Loucy (cell line): ENCODE results near the gene DHDDS.

Source experiments
- H2AFZ ChIP-seq: fragments of 200-600 bp; sonication (generic); 2 replicates; pipeline ENCODE4 v1.6.0; 2016; ENCODE audit warnings: antibody characterized with exemption, mild to moderate bottlenecking, low read length, moderate library complexity
- H3F3A ChIP-seq: fragments of 200-600 bp; 2 replicates; pipeline ENCODE4 v1.6.0; 2016; ENCODE audit warnings: antibody characterized with exemption, low read depth, mild to moderate bottlenecking
- H3K27me3 ChIP-seq: fragments of 200-600 bp; sonication (generic); 2 replicates; pipeline ENCODE4 v1.6.1; 2014; ENCODE audit warnings: low read length, mild to moderate bottlenecking; ENCODE audit not compliant: insufficient read depth, poor library complexity, severe bottlenecking
- H3K36me3 ChIP-seq: fragments of 200-600 bp; sonication (generic); 2 replicates; pipeline ENCODE4 v1.6.1; 2016; ENCODE audit warnings: low read length; ENCODE audit not compliant: insufficient read depth
- H3K4me1 ChIP-seq: fragments of 200-600 bp; sonication (generic); 2 replicates; pipeline ENCODE4 v1.5.1; 2014; ENCODE audit warnings: low read length, mild to moderate bottlenecking; ENCODE audit not compliant: insufficient read depth, poor library complexity, severe bottlenecking
- H3K4me2 ChIP-seq: fragments of 200-600 bp; sonication (generic); 2 replicates; pipeline ENCODE4 v1.6.0; 2014; ENCODE audit warnings: antibody characterized with exemption, low read length, low read depth, mild to moderate bottlenecking; ENCODE audit not compliant: poor library complexity, severe bottlenecking
- H3K4me3 ChIP-seq: fragments of 200-600 bp; sonication (generic); 2 replicates; pipeline ENCODE4 v1.5.1; 2014; ENCODE audit warnings: low read length, mild to moderate bottlenecking, mixed read lengths; ENCODE audit not compliant: poor library complexity, severe bottlenecking
- H3K79me2 ChIP-seq: fragments of 200-600 bp; sonication (generic); 2 replicates; pipeline ENCODE4 v1.6.1; 2014; ENCODE audit warnings: low read length; ENCODE audit not compliant: insufficient read depth
- H3K9ac ChIP-seq: fragments of 200-600 bp; sonication (generic); 2 replicates; pipeline ENCODE4 v1.6.0; 2014; ENCODE audit warnings: mild to moderate bottlenecking, low read depth, low read length, moderate library complexity; ENCODE audit not compliant: poor library complexity, severe bottlenecking
- H3K9me2 ChIP-seq: fragments of 200-600 bp; sonication (generic); replicated peaks from 2 replicates; pipeline ENCODE4 v1.6.1; 2016; ENCODE audit warnings: low read depth, low read length, mixed read lengths
- H3K9me3 ChIP-seq: fragments of 200-600 bp; sonication (generic); 2 replicates; pipeline ENCODE4 v1.6.1; 2014; ENCODE audit warnings: mild to moderate bottlenecking, antibody characterized with exemption, low read length, low read depth; ENCODE audit not compliant: insufficient read depth
- H4K20me1 ChIP-seq: fragments of 200-600 bp; sonication (generic); 2 replicates; pipeline ENCODE4 v1.6.0; 2014; ENCODE audit warnings: antibody characterized with exemption, low read length, mild to moderate bottlenecking; ENCODE audit not compliant: insufficient read depth, poor library complexity, severe bottlenecking
- EZH2phosphoT487 ChIP-seq: fragments of 200-600 bp; IDR thresholded peaks from 2 replicates; pipeline ENCODE4 v1.6.1; 2018; ENCODE audit warnings: antibody characterized with exemption, mild to moderate bottlenecking, moderate library complexity, borderline replicate concordance
- TF ChIP-seq, protein P1 (sequence below): fragments of 200-600 bp; sonication (generic); conservative IDR thresholded peaks from 2 replicates; pipeline ENCODE4 v1.5.1; 2014; ENCODE audit warnings: mild to moderate bottlenecking, antibody characterized with exemption, low read length

DHDDS gene

DNA sequence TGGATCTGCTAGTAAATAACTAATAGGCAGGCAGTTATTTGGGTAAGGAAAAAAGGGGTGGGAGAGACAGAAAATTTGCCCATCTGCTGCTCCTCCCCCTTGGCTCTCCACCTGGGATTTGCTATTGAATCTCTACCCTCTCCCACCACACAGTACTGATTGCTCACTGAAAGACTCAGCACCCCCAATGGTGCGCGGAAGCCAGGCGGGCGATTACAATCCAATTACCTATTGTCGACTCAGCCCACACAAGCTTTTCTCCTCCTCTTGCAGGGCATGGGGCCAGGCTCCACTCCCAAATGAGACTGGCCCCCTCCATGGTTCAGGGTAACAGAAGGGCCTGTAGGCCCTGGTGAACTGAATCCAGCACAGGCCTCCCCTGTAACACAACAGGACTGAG is 37.4 kb downstream of the DHDDS start:
- Histone ChIP-seq H4K20me1 (peaks cover 21% of the 10 kb centered on the region), H3K9ac (peak overlapping the region; percentile 100), H2AFZ (no peak overlapping the region), H3K4me1 (peaks cover 32% of the 10 kb centered on the region), H3F3A (no peaks in the 10 kb centered on the region; the same call in 1 of the 2 replicates), H3K4me2 (peak overlapping the region; percentile 91), H3K79me2 (peaks cover 34% of the 10 kb centered on the region), H3K36me3 (peaks cover 61% of the 10 kb centered on the region), H3K27me3 (peaks cover 4% of the 10 kb centered on the region), H3K9me3 (no peaks in the 10 kb centered on the region), H3K9me2 (no peaks in the 10 kb centered on the region), H3K4me3 (peak overlapping the region; percentile 10)
- no peak for TF ChIP-seq EZH2phosphoT487

DNA sequence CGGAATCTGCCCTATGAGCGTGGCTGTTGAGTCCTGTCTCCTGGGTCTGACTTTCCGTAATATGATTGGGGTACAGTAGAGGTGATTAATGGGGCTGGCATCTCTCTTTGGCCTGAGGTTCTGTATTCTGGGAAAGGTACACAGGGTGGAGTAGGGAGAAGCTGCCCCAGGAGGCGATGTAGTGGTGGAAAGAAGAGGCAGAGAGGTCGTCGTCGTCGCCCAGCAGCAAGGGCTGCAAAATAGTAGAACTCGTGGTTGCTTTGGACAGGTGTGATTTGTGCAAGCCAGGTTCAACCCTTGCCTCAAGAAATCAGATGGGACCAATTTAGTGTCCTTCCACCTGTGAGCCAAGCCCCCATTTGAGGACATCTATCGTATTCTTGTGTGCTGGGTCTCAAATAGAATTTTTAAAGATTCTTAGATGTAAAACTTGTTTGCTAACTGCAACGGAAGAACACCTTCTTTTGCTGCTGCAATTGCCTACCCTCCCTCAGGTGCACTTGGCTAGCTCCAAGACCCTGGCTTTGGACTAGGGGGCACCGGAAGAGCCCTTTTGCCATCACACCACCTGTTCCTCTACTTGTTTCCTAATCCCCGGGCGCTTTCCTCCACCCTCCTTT is 38.9 kb downstream of the DHDDS start:
- Histone ChIP-seq H2AFZ (no peak overlapping the region), H3K9ac (peak overlapping the region; percentile 100), H4K20me1 (peaks cover 28% of the 10 kb centered on the region), H3K27me3 (peaks cover 4% of the 10 kb centered on the region), H3K4me2 (peak overlapping the region; percentile 91), H3K9me2 (no peaks in the 10 kb centered on the region), H3K79me2 (peaks cover 41% of the 10 kb centered on the region), H3K4me1 (peaks cover 36% of the 10 kb centered on the region), H3K36me3 (peaks cover 55% of the 10 kb centered on the region), H3K4me3 (peak overlapping the region; percentile 92), H3F3A (peaks cover 4% of the 10 kb centered on the region; the same call in 1 of the 2 replicates), H3K9me3 (no peaks in the 10 kb centered on the region)
- TF ChIP-seq, protein P1, sequence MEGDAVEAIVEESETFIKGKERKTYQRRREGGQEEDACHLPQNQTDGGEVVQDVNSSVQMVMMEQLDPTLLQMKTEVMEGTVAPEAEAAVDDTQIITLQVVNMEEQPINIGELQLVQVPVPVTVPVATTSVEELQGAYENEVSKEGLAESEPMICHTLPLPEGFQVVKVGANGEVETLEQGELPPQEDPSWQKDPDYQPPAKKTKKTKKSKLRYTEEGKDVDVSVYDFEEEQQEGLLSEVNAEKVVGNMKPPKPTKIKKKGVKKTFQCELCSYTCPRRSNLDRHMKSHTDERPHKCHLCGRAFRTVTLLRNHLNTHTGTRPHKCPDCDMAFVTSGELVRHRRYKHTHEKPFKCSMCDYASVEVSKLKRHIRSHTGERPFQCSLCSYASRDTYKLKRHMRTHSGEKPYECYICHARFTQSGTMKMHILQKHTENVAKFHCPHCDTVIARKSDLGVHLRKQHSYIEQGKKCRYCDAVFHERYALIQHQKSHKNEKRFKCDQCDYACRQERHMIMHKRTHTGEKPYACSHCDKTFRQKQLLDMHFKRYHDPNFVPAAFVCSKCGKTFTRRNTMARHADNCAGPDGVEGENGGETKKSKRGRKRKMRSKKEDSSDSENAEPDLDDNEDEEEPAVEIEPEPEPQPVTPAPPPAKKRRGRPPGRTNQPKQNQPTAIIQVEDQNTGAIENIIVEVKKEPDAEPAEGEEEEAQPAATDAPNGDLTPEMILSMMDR = no peak

DNA sequence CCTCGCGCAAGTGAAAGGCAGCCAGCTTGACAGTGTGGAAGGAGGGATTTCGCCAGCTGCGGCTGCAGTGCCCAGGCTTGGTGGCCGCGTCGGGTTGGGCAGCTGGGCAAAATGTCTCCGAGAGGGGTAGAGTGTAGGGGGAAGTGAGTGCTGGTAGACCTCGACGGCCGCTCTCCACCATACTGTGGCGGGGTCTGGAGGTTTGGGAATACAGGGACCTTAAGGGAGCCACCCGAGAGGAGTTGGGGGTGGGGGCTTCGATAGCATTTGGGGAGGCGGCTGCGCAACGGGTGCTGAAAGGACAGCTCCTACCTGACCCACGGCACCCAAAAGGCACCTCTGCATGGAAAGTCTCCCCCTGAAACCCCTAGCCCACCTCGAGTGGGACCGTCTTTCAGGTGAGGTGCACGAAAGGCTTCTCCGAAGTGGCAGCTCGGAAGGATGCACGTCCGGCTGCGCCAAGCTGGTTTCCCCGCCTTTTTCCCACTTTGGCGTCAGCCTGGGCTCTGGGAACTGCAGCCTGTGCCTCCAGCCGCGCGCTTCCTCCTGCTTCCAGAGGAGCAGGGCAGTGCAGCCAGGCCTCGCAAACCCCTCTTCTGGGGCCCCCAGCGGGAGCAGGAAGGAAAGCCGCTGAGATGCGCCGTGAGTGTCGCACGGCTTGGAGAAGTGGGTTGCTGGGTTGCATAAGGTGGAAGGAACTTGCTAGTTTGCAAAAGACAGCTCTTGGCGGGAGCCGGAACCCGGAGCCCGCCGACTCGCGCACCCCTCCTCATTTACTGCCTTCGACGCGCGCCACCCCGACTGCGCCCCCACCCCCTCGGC is 39.6 kb downstream of the DHDDS start:
- Histone ChIP-seq H3K4me3 (peak overlapping the region; percentile 92), H2AFZ (0 out of 2 replicates have a peak overlapping the region, but pooled peaks have one; percentile 13), H3K9me2 (no peaks in the 10 kb centered on the region), H3K79me2 (peaks cover 49% of the 10 kb centered on the region), H3F3A (peaks cover 12% of the 10 kb centered on the region), H4K20me1 (peaks cover 35% of the 10 kb centered on the region), H3K9me3 (no peaks in the 10 kb centered on the region), H3K9ac (peak overlapping the region; percentile 100), H3K36me3 (peaks cover 55% of the 10 kb centered on the region), H3K4me2 (peak overlapping the region; percentile 91), H3K27me3 (peaks cover 4% of the 10 kb centered on the region), H3K4me1 (peaks cover 36% of the 10 kb centered on the region)
- TF ChIP-seq, protein P1 = no peak
- TF ChIP-seq EZH2phosphoT487 = no peak
